GM12878 (cell line): ENCODE results near the gene ZNF30. TPM values are rescaled to one million over a fixed set of nuclear protein-coding genes. Genes with fewer than 3 reads are reported as not detected.

Source experiments
- ATAC-seq: fragments of 200-7000 bp; cut with Tn5 transposase; 3 replicates; pipeline ENCODE4 v1.9.1; 2020; ENCODE audit warnings: mild to moderate bottlenecking, moderate library complexity
- BruUV-seq: library from RNA; stranded (reverse); fragments of 400-500 nt; replicated peaks from 2 replicates; lab custom pipeline; 2021; lab: Mats Ljungman, UMichigan
- CTCF ChIA-PET: fragments of 300-600 bp; sonication (Branson Sonifier 250); formaldehyde crosslinking; extraction: SDS; loops from one replicate; lab custom pipeline; 2021; ENCODE audit warnings: inconsistent platforms; lab: Yijun Ruan, JAX
- POLR2A ChIA-PET: fragments of 350-600 bp; formaldehyde crosslinking; extraction: SDS; loops from one replicate; lab custom pipeline; 2021; ENCODE audit warnings: inconsistent platforms; lab: Charles Lee
- RAD21 ChIA-PET: fragments of 300-600 bp; sonication (Branson Sonifier 250); formaldehyde crosslinking; loops from one replicate; lab custom pipeline; 2023; ENCODE audit warnings: antibody characterized with exemption; ENCODE audit not compliant: unreplicated experiment; lab: Charles Lee
- SMC1A ChIA-PET: fragments of 300-600 bp; sonication (Branson Sonifier 250); formaldehyde crosslinking; loops from one replicate; lab custom pipeline; 2023; ENCODE audit not compliant: unreplicated experiment, uncharacterized antibody; lab: Charles Lee
- DNase-seq: peaks from one replicate; pipeline ENCODE4 v3.0.0-alpha.2; 2011; ENCODE audit warnings: low read depth, low spot score
- FAIRE-seq: peaks from 3 replicates; lab custom pipeline; 2011; peaks lifted over from hg19 to GRCh38; lab: Jason Lieb, UNC
- H2AFZ ChIP-seq: 2 replicates; pipeline ENCODE4 v1.6.0; 2011; ENCODE audit warnings: low read depth, low read length, control low read depth; ENCODE audit not compliant: control insufficient read depth
- H3K27ac ChIP-seq: 2 replicates; pipeline ENCODE4 v1.5.1; 2011; ENCODE audit warnings: control low read depth; ENCODE audit not compliant: control insufficient read depth, insufficient read depth
- H3K27me3 ChIP-seq, 2 experiments: replicated peaks in 1 of 2; 2 replicates each; pipeline versions ENCODE4 v1.6.0 to v1.6.1; 2011; ENCODE audit warnings: low read length in 1 of 2; ENCODE audit not compliant: control insufficient read depth in 2 of 2, insufficient read depth in 2 of 2
- H3K36me3 ChIP-seq, 2 experiments: 2 replicates each; pipeline ENCODE4 v1.5.1; 2011; ENCODE audit warnings: low read length in 1 of 2; ENCODE audit not compliant: control insufficient read depth in 2 of 2, insufficient read depth in 2 of 2
- H3K4me1 ChIP-seq: 2 replicates; pipeline ENCODE4 v1.6.1; 2011; ENCODE audit warnings: mild to moderate bottlenecking, low read length, moderate library complexity, mixed read lengths; ENCODE audit not compliant: control insufficient read depth, insufficient read depth
- H3K4me2 ChIP-seq: 2 replicates; pipeline ENCODE4 v1.6.0; 2011; ENCODE audit warnings: control low read depth; ENCODE audit not compliant: control insufficient read depth, insufficient read depth
- H3K4me3 ChIP-seq: fragments of 200-600 bp; sonication (generic); 2 replicates; pipeline ENCODE4 v1.5.1; 2016
- H3K79me2 ChIP-seq: 2 replicates; pipeline ENCODE4 v1.6.0; 2011; ENCODE audit warnings: low read length; ENCODE audit not compliant: control insufficient read depth, insufficient read depth
- H3K9ac ChIP-seq: 2 replicates; pipeline ENCODE4 v1.8.0; 2011; ENCODE audit warnings: low read length, control low read depth, mixed read lengths; ENCODE audit not compliant: control insufficient read depth, insufficient read depth
- H3K9me3 ChIP-seq: replicated peaks from 3 replicates; pipeline ENCODE4 v1.5.1; 2011; ENCODE audit warnings: mild to moderate bottlenecking, low read length; ENCODE audit not compliant: control insufficient read depth, insufficient read depth
- H4K20me1 ChIP-seq: 2 replicates; pipeline ENCODE4 v1.6.0; 2011; ENCODE audit not compliant: control insufficient read depth, insufficient read depth
- BHLHE40 ChIP-seq, 2 experiments: fragments of 450-650 bp in 1 of 2; IDR thresholded peaks; 2 replicates each; pipeline ENCODE4 v1.6.1; 2011 to 2017; ENCODE audit warnings: low read depth in 2 of 2, borderline replicate concordance in 1 of 2, improper control_type of control experiment in 1 of 2, low read length in 1 of 2, mild to moderate bottlenecking in 1 of 2
- CBFB ChIP-seq: IDR thresholded peaks from 2 replicates; pipeline ENCODE4 v1.6.1; 2016; ENCODE audit warnings: antibody characterized with exemption, low read depth
- EP300 ChIP-seq, 2 experiments: fragments of 150-350 bp in 1 of 2; IDR thresholded peaks; 2 replicates each; pipeline ENCODE4 v1.6.1; 2011 to 2012; ENCODE audit warnings: low read depth in 2 of 2, low read length in 2 of 2, borderline replicate concordance in 1 of 2, improper control_type of control experiment in 1 of 2, inconsistent platforms in 1 of 2; ENCODE audit not compliant: control insufficient read depth in 1 of 2
- KLF5 ChIP-seq: fragments of 450-650 bp; IDR thresholded peaks from 2 replicates; pipeline ENCODE4 v1.6.1; 2014; ENCODE audit warnings: mild to moderate bottlenecking; ENCODE audit not compliant: partially characterized antibody
- NR2C2 ChIP-seq: IDR thresholded peaks from 2 replicates; pipeline ENCODE4 v1.6.1; 2011; ENCODE audit warnings: borderline replicate concordance, low read depth; ENCODE audit not compliant: control insufficient read depth, insufficient read length
- PAX5 ChIP-seq: IDR thresholded peaks from 2 replicates; pipeline ENCODE4 v1.6.1; 2011; ENCODE audit warnings: low read depth, low read length, borderline replicate concordance
- RAD21 ChIP-seq: IDR thresholded peaks from 2 replicates; pipeline ENCODE4 v1.6.1; 2011; ENCODE audit warnings: mild to moderate bottlenecking, low read depth, low read length, moderate library complexity; ENCODE audit not compliant: insufficient read depth
- RB1 ChIP-seq: fragments of 450-650 bp; formaldehyde crosslinking; IDR thresholded peaks from 2 replicates; pipeline ENCODE4 v1.6.1; 2017; ENCODE audit warnings: mild to moderate bottlenecking, borderline replicate concordance
- RFX5 ChIP-seq: IDR thresholded peaks from 2 replicates; pipeline ENCODE4 v1.6.1; 2011; ENCODE audit warnings: low read depth, low read length, improper control_type of control experiment
- SMC3 ChIP-seq: IDR thresholded peaks from 2 replicates; pipeline ENCODE4 v1.6.1; 2011; ENCODE audit warnings: low read length, improper control_type of control experiment, borderline replicate concordance
- SREBF2 ChIP-seq: IDR thresholded peaks from 2 replicates; pipeline ENCODE4 v1.6.1; 2012; ENCODE audit warnings: mild to moderate bottlenecking, low read length
- SUZ12 ChIP-seq: fragments of 200-600 bp; sonication (generic); IDR thresholded peaks from one replicate; pipeline ENCODE4 v1.6.1; 2018; ENCODE audit warnings: antibody characterized with exemption, mild to moderate bottlenecking; ENCODE audit not compliant: unreplicated experiment
- WGBS: methylation state at CpG from one replicate; pipeline ENCODE4 v1.1.6; 2016; ENCODE audit warnings: low lambda C conversion rate; ENCODE audit not compliant: insufficient replicate concordance, insufficient coverage; ENCODE audit errors: missing lambda C conversion rate; 5-methylcytosine and 5-hydroxymethylcytosine counted together
- in situ Hi-C: fragments of 300-500 bp; cut with MboI; formaldehyde crosslinking; loops from 9 replicates; pipeline ENCODE4 v1.14.3; 2018; ENCODE audit warnings: mixed read lengths
- intact Hi-C: fragments of 100-400 bp; cut with micrococcal nuclease; formaldehyde crosslinking; loops from one replicate; pipeline ENCODE4 v1.14.2; 2022; ENCODE audit not compliant: unreplicated experiment
- polyA plus RNA-seq, 11 experiments: library from polyadenylated mRNA; depleted of rRNA in 4 of 11; unstranded in 6 of 11; stranded (reverse) in 5 of 11; fragments of >200 nt; fragmentation: Nextera tagmentation in 4 of 11; fragmentation: Illumina TruSeq in 1 of 11; extraction: Ambion mirVana in 4 of 11; extraction: Trizol in 1 of 11; gene quantifications; 1 replicate in 1 of 11; 2 replicates in 10 of 11; pipeline versions ENCODE4 v1.2.1 to v1.2.3, GENCODE V29; 2011 to 2016; ENCODE audit warnings: inconsistent platforms in 2 of 11, missing spikeins in 2 of 11, low read depth in 1 of 11
- total RNA-seq, 4 experiments: library from RNA; depleted of rRNA in 3 of 4; stranded (reverse); fragments of >200 nt in 3 of 4; fragmentation: Illumina TruSeq in 1 of 4; extraction: Trizol in 1 of 4; gene quantifications; 2 replicates each; pipeline versions ENCODE4 v1.2.1 to v1.2.3, GENCODE V29; 2013 to 2021
- TF ChIP-seq, protein P1 (sequence below): IDR thresholded peaks from 2 replicates; pipeline ENCODE4 v1.6.1; 2012; ENCODE audit warnings: low read depth, low read length, improper control_type of control experiment
- TF ChIP-seq, protein P2 (sequence below): fragments of 450-650 bp; IDR thresholded peaks from 2 replicates; pipeline ENCODE4 v1.6.1; 2017; ENCODE audit warnings: low read depth, mild to moderate bottlenecking, moderate library complexity
- TF ChIP-seq, protein P3 (sequence below): fragments of 450-650 bp; IDR thresholded peaks from 2 replicates; pipeline ENCODE4 v1.6.1; 2018; ENCODE audit warnings: mild to moderate bottlenecking, low read depth, moderate library complexity; ENCODE audit not compliant: partially characterized antibody

ZNF30 gene
- total and polyA plus RNA-seq, 10 of the 15 experiments (the other 5 are each of a cell fraction or from before 2014, with no cell fraction given): 0.85 to 2.3 (median 1.3) TPM

DNA sequence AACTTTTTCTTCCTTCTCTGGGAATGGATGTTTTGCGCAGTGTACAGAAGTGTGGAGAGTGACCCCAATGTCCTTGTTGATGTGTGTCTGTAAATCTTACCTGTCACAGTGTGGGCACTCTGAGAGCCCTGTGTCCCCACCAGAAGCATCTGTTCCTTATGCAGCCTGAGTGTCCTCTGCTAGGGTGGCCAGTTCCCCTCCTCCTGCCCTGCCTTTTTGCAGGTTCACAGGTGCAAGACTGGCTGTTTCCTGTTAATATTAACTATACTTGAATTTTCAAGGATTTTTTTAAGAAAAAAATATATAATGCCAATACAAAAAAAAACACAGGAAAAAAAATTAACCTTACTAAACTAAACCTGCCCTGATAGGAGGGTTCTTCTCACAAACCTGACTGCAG lies 61.4 kb downstream of the ZNF30 start:
- Histone ChIP-seq H3K9ac (no peak overlapping the region), H2AFZ (no peak overlapping the region)
- POLR2A ChIA-PET: interaction anchor here (0.6 to 3.1 kb wide), 4 partner anchors 12 to 340 kb away, joined by 4 to 38 read pairs (median 6); partner anchors contain the start of gene GRAMD1A
- ATAC-seq: no peak
- intact Hi-C loops: no loop called here
- TF ChIP-seq KLF5 (no peak), CBFB (no peak), RFX5 (no peak), SREBF2 (no peak), SUZ12 (no peak), NR2C2 (no peak), RAD21 (no peak), RB1 (no peak), EP300 (IDR thresholded peaks at IDR 0.05; ENCODE audit: borderline replicate concordance in 1 of 2, control insufficient read depth in 1 of 2, low read depth in 2 of 2, low read length in 2 of 2) (no peak), BHLHE40 (IDR thresholded peaks at IDR 0.05; ENCODE audit: borderline replicate concordance in 1 of 2, low read depth in 2 of 2, low read length in 1 of 2) (no peak), PAX5 (no peak), SMC3 (no peak)
- TF ChIP-seq, protein P1, sequence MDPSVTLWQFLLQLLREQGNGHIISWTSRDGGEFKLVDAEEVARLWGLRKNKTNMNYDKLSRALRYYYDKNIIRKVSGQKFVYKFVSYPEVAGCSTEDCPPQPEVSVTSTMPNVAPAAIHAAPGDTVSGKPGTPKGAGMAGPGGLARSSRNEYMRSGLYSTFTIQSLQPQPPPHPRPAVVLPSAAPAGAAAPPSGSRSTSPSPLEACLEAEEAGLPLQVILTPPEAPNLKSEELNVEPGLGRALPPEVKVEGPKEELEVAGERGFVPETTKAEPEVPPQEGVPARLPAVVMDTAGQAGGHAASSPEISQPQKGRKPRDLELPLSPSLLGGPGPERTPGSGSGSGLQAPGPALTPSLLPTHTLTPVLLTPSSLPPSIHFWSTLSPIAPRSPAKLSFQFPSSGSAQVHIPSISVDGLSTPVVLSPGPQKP: no peak
- TF ChIP-seq, protein P2, sequence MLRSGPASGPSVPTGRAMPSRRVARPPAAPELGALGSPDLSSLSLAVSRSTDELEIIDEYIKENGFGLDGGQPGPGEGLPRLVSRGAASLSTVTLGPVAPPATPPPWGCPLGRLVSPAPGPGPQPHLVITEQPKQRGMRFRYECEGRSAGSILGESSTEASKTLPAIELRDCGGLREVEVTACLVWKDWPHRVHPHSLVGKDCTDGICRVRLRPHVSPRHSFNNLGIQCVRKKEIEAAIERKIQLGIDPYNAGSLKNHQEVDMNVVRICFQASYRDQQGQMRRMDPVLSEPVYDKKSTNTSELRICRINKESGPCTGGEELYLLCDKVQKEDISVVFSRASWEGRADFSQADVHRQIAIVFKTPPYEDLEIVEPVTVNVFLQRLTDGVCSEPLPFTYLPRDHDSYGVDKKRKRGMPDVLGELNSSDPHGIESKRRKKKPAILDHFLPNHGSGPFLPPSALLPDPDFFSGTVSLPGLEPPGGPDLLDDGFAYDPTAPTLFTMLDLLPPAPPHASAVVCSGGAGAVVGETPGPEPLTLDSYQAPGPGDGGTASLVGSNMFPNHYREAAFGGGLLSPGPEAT: no peak
- TF ChIP-seq, protein P3, sequence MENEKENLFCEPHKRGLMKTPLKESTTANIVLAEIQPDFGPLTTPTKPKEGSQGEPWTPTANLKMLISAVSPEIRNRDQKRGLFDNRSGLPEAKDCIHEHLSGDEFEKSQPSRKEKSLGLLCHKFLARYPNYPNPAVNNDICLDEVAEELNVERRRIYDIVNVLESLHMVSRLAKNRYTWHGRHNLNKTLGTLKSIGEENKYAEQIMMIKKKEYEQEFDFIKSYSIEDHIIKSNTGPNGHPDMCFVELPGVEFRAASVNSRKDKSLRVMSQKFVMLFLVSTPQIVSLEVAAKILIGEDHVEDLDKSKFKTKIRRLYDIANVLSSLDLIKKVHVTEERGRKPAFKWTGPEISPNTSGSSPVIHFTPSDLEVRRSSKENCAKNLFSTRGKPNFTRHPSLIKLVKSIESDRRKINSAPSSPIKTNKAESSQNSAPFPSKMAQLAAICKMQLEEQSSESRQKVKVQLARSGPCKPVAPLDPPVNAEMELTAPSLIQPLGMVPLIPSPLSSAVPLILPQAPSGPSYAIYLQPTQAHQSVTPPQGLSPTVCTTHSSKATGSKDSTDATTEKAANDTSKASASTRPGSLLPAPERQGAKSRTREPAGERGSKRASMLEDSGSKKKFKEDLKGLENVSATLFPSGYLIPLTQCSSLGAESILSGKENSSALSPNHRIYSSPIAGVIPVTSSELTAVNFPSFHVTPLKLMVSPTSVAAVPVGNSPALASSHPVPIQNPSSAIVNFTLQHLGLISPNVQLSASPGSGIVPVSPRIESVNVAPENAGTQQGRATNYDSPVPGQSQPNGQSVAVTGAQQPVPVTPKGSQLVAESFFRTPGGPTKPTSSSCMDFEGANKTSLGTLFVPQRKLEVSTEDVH: no peak
- TF ChIP-seq, all 136 proteins: peak for 0
- Histone ChIP-seq H3K4me3 (no peak overlapping the region), H3K4me2 (no peak overlapping the region), H3K79me2 (no peaks in the 10 kb centered on the region), H3K36me3 (no peaks in the 10 kb centered on the region), H3K27ac (peak overlapping the region; percentile 28; the same call in 1 of the 2 replicates), H3K9me3 (no peaks in the 10 kb centered on the region), H3K4me1 (peaks cover 4% of the 10 kb centered on the region; the same call in 1 of the 2 replicates), H4K20me1 (no peaks in the 10 kb centered on the region), H3K27me3 (no peaks in the 10 kb centered on the region)
- SMC1A ChIA-PET: interaction anchor here (1.1 to 2.6 kb wide), 5 partner anchors 9 to 24 kb away, joined by 3 to 17 read pairs (median 5); no protein-coding TSS in a partner anchor
- CTCF ChIA-PET: interaction anchor here (1.2 to 4.6 kb wide), 3 partner anchors 16 to 79 kb away, joined by 3 to 26 read pairs (median 10); no protein-coding TSS in a partner anchor
- DNase-seq: no peak
- RAD21 ChIA-PET: interaction anchor here (0.7 to 3.4 kb wide), 3 partner anchors 12 to 25 kb away, joined by 5 to 33 read pairs (median 13); partner anchors contain the start of gene GRAMD1A
- in situ Hi-C loops: no loop called here
- FAIRE-seq: no peak
- 90% methylated on average over 1 of the region's 1 CpG for WGBS
- no TSS peak for BruUV-seq
